Measurements from ENCODE around the gene WIPF3.

DNA sequence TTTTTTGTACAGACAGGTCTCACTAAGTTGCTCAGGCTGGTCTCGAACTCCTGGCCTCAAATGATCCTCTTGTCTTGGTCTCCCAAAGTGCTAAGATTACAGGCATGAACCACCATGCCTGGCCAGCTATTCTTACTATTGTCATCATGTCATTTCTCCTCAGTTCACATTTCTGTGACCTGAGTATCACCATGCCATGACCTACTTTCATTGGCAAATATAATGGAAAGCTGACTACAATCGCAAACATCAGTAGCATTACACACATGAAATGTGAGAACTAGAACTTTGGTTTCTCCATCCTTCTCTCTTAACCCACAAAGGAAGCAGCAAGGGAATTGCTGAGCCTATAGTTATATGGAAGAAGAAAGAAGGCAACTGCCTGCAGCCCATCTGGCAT lies 26.0 kb upstream of the WIPF3 start:
- TF ChIP-seq, protein P1, sequence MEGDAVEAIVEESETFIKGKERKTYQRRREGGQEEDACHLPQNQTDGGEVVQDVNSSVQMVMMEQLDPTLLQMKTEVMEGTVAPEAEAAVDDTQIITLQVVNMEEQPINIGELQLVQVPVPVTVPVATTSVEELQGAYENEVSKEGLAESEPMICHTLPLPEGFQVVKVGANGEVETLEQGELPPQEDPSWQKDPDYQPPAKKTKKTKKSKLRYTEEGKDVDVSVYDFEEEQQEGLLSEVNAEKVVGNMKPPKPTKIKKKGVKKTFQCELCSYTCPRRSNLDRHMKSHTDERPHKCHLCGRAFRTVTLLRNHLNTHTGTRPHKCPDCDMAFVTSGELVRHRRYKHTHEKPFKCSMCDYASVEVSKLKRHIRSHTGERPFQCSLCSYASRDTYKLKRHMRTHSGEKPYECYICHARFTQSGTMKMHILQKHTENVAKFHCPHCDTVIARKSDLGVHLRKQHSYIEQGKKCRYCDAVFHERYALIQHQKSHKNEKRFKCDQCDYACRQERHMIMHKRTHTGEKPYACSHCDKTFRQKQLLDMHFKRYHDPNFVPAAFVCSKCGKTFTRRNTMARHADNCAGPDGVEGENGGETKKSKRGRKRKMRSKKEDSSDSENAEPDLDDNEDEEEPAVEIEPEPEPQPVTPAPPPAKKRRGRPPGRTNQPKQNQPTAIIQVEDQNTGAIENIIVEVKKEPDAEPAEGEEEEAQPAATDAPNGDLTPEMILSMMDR (IDR thresholded peaks at IDR 0.05; ENCODE audit: low read depth, low read length, poor library complexity, severe bottlenecking), result no peak
- TF ChIP-seq EZH2phosphoT487 (IDR thresholded peaks at IDR 0.05; ENCODE audit: borderline replicate concordance, low read length), result no peak
